Measurements from ENCODE around the gene FKBP15. TPM values are rescaled to one million over a fixed set of nuclear protein-coding genes. Genes with fewer than 3 reads are reported as not detected.

FKBP15 gene, protein sequence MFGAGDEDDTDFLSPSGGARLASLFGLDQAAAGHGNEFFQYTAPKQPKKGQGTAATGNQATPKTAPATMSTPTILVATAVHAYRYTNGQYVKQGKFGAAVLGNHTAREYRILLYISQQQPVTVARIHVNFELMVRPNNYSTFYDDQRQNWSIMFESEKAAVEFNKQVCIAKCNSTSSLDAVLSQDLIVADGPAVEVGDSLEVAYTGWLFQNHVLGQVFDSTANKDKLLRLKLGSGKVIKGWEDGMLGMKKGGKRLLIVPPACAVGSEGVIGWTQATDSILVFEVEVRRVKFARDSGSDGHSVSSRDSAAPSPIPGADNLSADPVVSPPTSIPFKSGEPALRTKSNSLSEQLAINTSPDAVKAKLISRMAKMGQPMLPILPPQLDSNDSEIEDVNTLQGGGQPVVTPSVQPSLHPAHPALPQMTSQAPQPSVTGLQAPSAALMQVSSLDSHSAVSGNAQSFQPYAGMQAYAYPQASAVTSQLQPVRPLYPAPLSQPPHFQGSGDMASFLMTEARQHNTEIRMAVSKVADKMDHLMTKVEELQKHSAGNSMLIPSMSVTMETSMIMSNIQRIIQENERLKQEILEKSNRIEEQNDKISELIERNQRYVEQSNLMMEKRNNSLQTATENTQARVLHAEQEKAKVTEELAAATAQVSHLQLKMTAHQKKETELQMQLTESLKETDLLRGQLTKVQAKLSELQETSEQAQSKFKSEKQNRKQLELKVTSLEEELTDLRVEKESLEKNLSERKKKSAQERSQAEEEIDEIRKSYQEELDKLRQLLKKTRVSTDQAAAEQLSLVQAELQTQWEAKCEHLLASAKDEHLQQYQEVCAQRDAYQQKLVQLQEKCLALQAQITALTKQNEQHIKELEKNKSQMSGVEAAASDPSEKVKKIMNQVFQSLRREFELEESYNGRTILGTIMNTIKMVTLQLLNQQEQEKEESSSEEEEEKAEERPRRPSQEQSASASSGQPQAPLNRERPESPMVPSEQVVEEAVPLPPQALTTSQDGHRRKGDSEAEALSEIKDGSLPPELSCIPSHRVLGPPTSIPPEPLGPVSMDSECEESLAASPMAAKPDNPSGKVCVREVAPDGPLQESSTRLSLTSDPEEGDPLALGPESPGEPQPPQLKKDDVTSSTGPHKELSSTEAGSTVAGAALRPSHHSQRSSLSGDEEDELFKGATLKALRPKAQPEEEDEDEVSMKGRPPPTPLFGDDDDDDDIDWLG
- 17.1 to 18.6 TPM (median 18.0 TPM) in 5 replicates for total RNA-seq (2022; extraction: Qiagen RNA extraction)

GRCh38 chr9:113221003-113221799, at the start of gene FKBP15, which contains the start of gene SLC31A1:
TSS of gene FKBP15 (minus strand) at chr9:113221277. CDS start at chr9:113221243, 34 bp downstream.
TSS of gene SLC31A1 (plus strand) at chr9:113221544. CDS start at chr9:113256149, 34,605 bp downstream.

GRCh38 chr9:113150670-113151611, 70.1 kb downstream of the FKBP15 start, which contains the start of gene SLC31A2:
TSS of gene SLC31A2 (plus strand) at chr9:113151007. CDS start at chr9:113151075, 68 bp downstream.

Other genes starting within 250 kb of the FKBP15 start
- gene ZNF883, start 209.1 kb downstream of the FKBP15 start, total RNA-seq (2022; extraction: Qiagen RNA extraction), result 0.70 to 0.91 TPM (median 0.75 TPM) in 5 replicates
- gene ZFP37, start 164.6 kb downstream of the FKBP15 start, total RNA-seq (2022; extraction: Qiagen RNA extraction), result 1.3 to 2.3 TPM (median 1.6 TPM) in 5 replicates
- gene SLC31A2, start 70.3 kb downstream of the FKBP15 start, total RNA-seq (2022; extraction: Qiagen RNA extraction), result 7.0 to 7.9 TPM (median 7.3 TPM) in 5 replicates
- gene SLC31A1, start 267 bp upstream of the FKBP15 start, total RNA-seq (2022; extraction: Qiagen RNA extraction), result 19.1 to 21.7 TPM (median 20.5 TPM) in 5 replicates
- 42.9 to 71.8 TPM (median 48.8 TPM) in 5 replicates for gene CDC26, start 54.3 kb upstream of the FKBP15 start, total RNA-seq (2022; extraction: Qiagen RNA extraction)
- 55.1 to 61.9 TPM (median 55.6 TPM) in 5 replicates for gene PRPF4, start 54.4 kb upstream of the FKBP15 start, total RNA-seq (2022; extraction: Qiagen RNA extraction)
- 0.15 TPM in 1 of 5 replicates, not detected in the others for gene RNF183, start 82.1 kb upstream of the FKBP15 start, total RNA-seq (2022; extraction: Qiagen RNA extraction)
- 0.95 to 1.4 TPM (median 1.1 TPM) in 5 replicates for gene WDR31, start 119.0 kb upstream of the FKBP15 start, total RNA-seq (2022; extraction: Qiagen RNA extraction)
- 0.08 to 0.12 TPM (median 0.09 TPM) in 3 of 5 replicates, not detected in the others for gene BSPRY, start 128.3 kb upstream of the FKBP15 start, total RNA-seq (2022; extraction: Qiagen RNA extraction)
- 21.9 to 27.5 TPM (median 25.6 TPM) in 5 replicates for gene HDHD3, start 155.7 kb upstream of the FKBP15 start, total RNA-seq (2022; extraction: Qiagen RNA extraction)
- 13.5 to 17.8 TPM (median 15.9 TPM) in 5 replicates for gene ALAD, start 180.0 kb upstream of the FKBP15 start, total RNA-seq (2022; extraction: Qiagen RNA extraction)
- gene POLE3, start 189.4 kb upstream of the FKBP15 start, total RNA-seq (2022; extraction: Qiagen RNA extraction), result 108 to 128 TPM (median 112 TPM) in 5 replicates
- gene C9orf43, start 189.5 kb upstream of the FKBP15 start, total RNA-seq (2022; extraction: Qiagen RNA extraction), result 0.53 to 0.88 TPM (median 0.65 TPM) in 5 replicates
- gene RGS3, start 242.4 kb upstream of the FKBP15 start, total RNA-seq (2022; extraction: Qiagen RNA extraction), result 21.7 to 26.2 TPM (median 23.8 TPM) in 5 replicates

Measured in A549 treated with CORT108297 at 1 μM for 4 hours (cell line).